Mesenchymal stem cell (in vitro differentiated cells and primary cell): ENCODE results near the gene KRT75.

Experiments
- DNase-seq: peaks from one replicate; pipeline ENCODE4 v3.0.0-alpha.2; 2013
- H2AFZ ChIP-seq: one replicate; pipeline ENCODE4 v1.6.1; 2013; ENCODE audit warnings: low read depth, mild to moderate bottlenecking, control low read depth, inconsistent platforms, low read length, moderate library complexity
- H2AK5ac ChIP-seq: 2 replicates; pipeline ENCODE4 v1.6.1; 2013; ENCODE audit warnings: low read length, moderate library complexity, mild to moderate bottlenecking, inconsistent platforms; ENCODE audit not compliant: severe bottlenecking
- H2BK120ac ChIP-seq: one replicate; pipeline ENCODE4 v1.6.1; 2013; ENCODE audit warnings: low read depth, mild to moderate bottlenecking, inconsistent platforms, low read length, moderate library complexity
- H2BK12ac ChIP-seq, 2 experiments: one replicate each; pipeline ENCODE4 v1.6.1; 2013; ENCODE audit warnings: inconsistent platforms in 2 of 2, low read length in 2 of 2, mild to moderate bottlenecking in 2 of 2, moderate library complexity in 2 of 2, control low read depth in 1 of 2
- H2BK15ac ChIP-seq: one replicate; pipeline ENCODE4 v1.6.1; 2013; ENCODE audit warnings: mild to moderate bottlenecking, low read depth, inconsistent platforms; ENCODE audit not compliant: poor library complexity, severe bottlenecking
- H2BK5ac ChIP-seq: 2 replicates; pipeline ENCODE4 v1.6.1; 2013; ENCODE audit warnings: low read depth, mild to moderate bottlenecking, low read length, control low read depth, inconsistent platforms; ENCODE audit not compliant: poor library complexity, severe bottlenecking
- H3K14ac ChIP-seq, 2 experiments: one replicate each; pipeline ENCODE4 v1.6.1; 2013; ENCODE audit warnings: inconsistent platforms in 2 of 2, low read length in 2 of 2, control low read depth in 1 of 2, mild to moderate bottlenecking in 1 of 2, moderate library complexity in 1 of 2
- H3K18ac ChIP-seq, 2 experiments: one replicate each; pipeline ENCODE4 v1.6.1; 2013; ENCODE audit warnings: inconsistent platforms in 2 of 2, low read length in 2 of 2, control low read depth in 1 of 2, low read depth in 1 of 2, mild to moderate bottlenecking in 1 of 2
- H3K23ac ChIP-seq, 2 experiments: one replicate each; pipeline ENCODE4 v1.6.1; 2013; ENCODE audit warnings: inconsistent platforms in 2 of 2, low read length in 2 of 2, mild to moderate bottlenecking in 2 of 2, moderate library complexity in 2 of 2, control low read depth in 1 of 2
- H3K27ac ChIP-seq: 2 replicates; pipeline ENCODE4 v1.5.1; 2013; ENCODE audit warnings: mild to moderate bottlenecking, moderate library complexity, low read length, control low read depth, inconsistent platforms; ENCODE audit not compliant: poor library complexity, severe bottlenecking
- H3K27me3 ChIP-seq, 2 experiments: 2 replicates each; pipeline versions ENCODE4 v1.6.1 to v1.7.0; 2013; ENCODE audit warnings: low read length in 2 of 2, mild to moderate bottlenecking in 2 of 2, moderate library complexity in 2 of 2, control low read depth in 1 of 2, inconsistent platforms in 1 of 2; ENCODE audit not compliant: control insufficient read depth in 1 of 2, insufficient read depth in 1 of 2
- H3K36me3 ChIP-seq, 2 experiments: 2 replicates each; pipeline versions ENCODE4 v1.6.1 to v1.7.0; 2013; ENCODE audit warnings: low read length in 2 of 2, control low read depth in 1 of 2, inconsistent platforms in 1 of 2, low read depth in 1 of 2, mild to moderate bottlenecking in 1 of 2; ENCODE audit not compliant: insufficient read depth in 2 of 2, control insufficient read depth in 1 of 2
- H3K4ac ChIP-seq, 2 experiments: one replicate each; pipeline ENCODE4 v1.6.1; 2013; ENCODE audit warnings: inconsistent platforms in 2 of 2, low read length in 2 of 2, mild to moderate bottlenecking in 2 of 2, moderate library complexity in 2 of 2, control low read depth in 1 of 2, low read depth in 1 of 2
- H3K4me1 ChIP-seq: 2 replicates; pipeline ENCODE4 v1.6.1; 2013; ENCODE audit warnings: low read depth, low read length, control low read depth; ENCODE audit not compliant: control insufficient read depth, insufficient read depth
- H3K4me2 ChIP-seq: 2 replicates; pipeline ENCODE4 v1.6.1; 2013; ENCODE audit warnings: low read length, mild to moderate bottlenecking, inconsistent platforms; ENCODE audit not compliant: poor library complexity, severe bottlenecking
- H3K4me3 ChIP-seq, 2 experiments: 2 replicates each; pipeline versions ENCODE4 v1.5.1 to v1.7.0; 2013; ENCODE audit warnings: low read length in 2 of 2, mild to moderate bottlenecking in 2 of 2, control low read depth in 1 of 2, low read depth in 1 of 2; ENCODE audit not compliant: insufficient read depth in 1 of 2
- H3K79me1 ChIP-seq: replicated peaks from 2 replicates; pipeline ENCODE4 v1.6.1; 2013; ENCODE audit warnings: mild to moderate bottlenecking, control low read depth, low read length, inconsistent platforms; ENCODE audit not compliant: poor library complexity, severe bottlenecking
- H3K9ac ChIP-seq: 2 replicates; pipeline ENCODE4 v1.7.0; 2013; ENCODE audit warnings: mild to moderate bottlenecking, low read length, moderate library complexity
- H3K9me3 ChIP-seq: 2 replicates; pipeline ENCODE4 v1.7.0; 2013; ENCODE audit warnings: mild to moderate bottlenecking, low read length; ENCODE audit not compliant: control insufficient read depth
- H4K8ac ChIP-seq: one replicate; pipeline ENCODE4 v1.6.1; 2013; ENCODE audit warnings: inconsistent platforms, mild to moderate bottlenecking, low read length, moderate library complexity
- H4K91ac ChIP-seq: one replicate; pipeline ENCODE4 v1.6.1; 2013; ENCODE audit warnings: mild to moderate bottlenecking, low read length, inconsistent platforms
- WGBS: methylation state at CpG from one replicate; pipeline ENCODE4 v1.1.7; 2013; ENCODE audit warnings: mixed read lengths; 5-methylcytosine and 5-hydroxymethylcytosine counted together

Gene KRT75

GRCh38 chr12:52405922-52406385 lies 28.2 kb downstream of the KRT75 start, which contains the start of gene KRT82:
Gene KRT82, minus strand, starts transcription at chr12:52406335. Its CDS starts 58 bp downstream, at chr12:52406277.
- Histone ChIP-seq H4K91ac (no peak within 1 kb of the TSS), H3K9ac (no peak within 1 kb of the TSS), H3K14ac (no peak within 1 kb of the TSS), H2BK5ac (no peak within 1 kb of the TSS), H2AFZ (no peak within 1 kb of the TSS), H3K4ac (no peak within 1 kb of the TSS), H3K4me3 (no peak within 1 kb of the TSS), H3K9me3 (no peaks in the 10 kb centered on the region), H2BK15ac (no peak within 1 kb of the TSS), H3K23ac (peak within 1 kb of the TSS in 1 of 2 experiments; percentile 18), H3K27ac (no peak within 1 kb of the TSS), H3K36me3 (no peaks in the 10 kb centered on the region), H3K4me1 (no peaks in the 10 kb centered on the region), H2BK120ac (no peak within 1 kb of the TSS), H3K79me1 (no peaks in the 10 kb centered on the region), H2AK5ac (no peak within 1 kb of the TSS), H4K8ac (no peak within 1 kb of the TSS), H2BK12ac (no peak within 1 kb of the TSS), H3K27me3 (peaks cover 61 to 72% of the 10 kb centered on the region in 2 experiments), H3K18ac (no peak within 1 kb of the TSS), H3K4me2 (no peak within 1 kb of the TSS)
- DNase-seq, result no peak
- WGBS, result 83% methylated on average over 14 of the region's 14 CpGs

DNA sequence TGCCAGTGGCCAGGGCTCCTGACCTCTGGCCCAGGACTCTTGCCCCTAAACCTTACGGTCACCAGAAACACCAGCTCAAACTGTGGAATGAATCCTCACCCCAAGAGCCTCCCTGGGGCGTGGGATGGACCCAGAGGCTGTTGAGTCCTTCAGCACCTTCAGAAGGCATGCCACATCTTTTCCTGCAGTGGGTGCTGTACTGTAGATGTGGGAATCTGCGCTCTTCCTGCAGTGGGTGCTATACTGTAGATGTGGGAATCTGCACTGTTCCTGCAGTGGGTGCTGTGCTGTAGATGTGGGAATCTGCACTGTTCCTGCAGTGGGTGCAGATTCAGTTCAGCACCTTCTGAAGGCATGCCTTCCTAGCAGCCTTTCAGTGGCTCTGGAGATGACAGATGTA lies 29.2 kb downstream of the KRT75 start:
- Histone ChIP-seq H2BK12ac (no peak overlapping the region), H3K4ac (no peak overlapping the region), H4K91ac (no peak overlapping the region), H3K4me3 (no peak overlapping the region), H3K23ac (peak overlapping the region in 1 of 2 experiments; percentile 18), H3K27me3 (peaks cover 66 to 78% of the 10 kb centered on the region in 2 experiments), H2BK120ac (no peak overlapping the region), H3K36me3 (no peaks in the 10 kb centered on the region), H3K4me1 (no peaks in the 10 kb centered on the region), H3K79me1 (no peaks in the 10 kb centered on the region), H4K8ac (no peak overlapping the region), H3K27ac (no peak overlapping the region), H3K9ac (no peak overlapping the region), H3K9me3 (no peaks in the 10 kb centered on the region), H3K4me2 (no peak overlapping the region), H2AK5ac (no peak overlapping the region), H3K18ac (no peak overlapping the region), H2BK5ac (no peak overlapping the region), H3K14ac (no peak overlapping the region), H2BK15ac (no peak overlapping the region), H2AFZ (no peak overlapping the region)
- WGBS, result 56% methylated on average over 3 of the region's 3 CpGs
- no peak for DNase-seq

DNA sequence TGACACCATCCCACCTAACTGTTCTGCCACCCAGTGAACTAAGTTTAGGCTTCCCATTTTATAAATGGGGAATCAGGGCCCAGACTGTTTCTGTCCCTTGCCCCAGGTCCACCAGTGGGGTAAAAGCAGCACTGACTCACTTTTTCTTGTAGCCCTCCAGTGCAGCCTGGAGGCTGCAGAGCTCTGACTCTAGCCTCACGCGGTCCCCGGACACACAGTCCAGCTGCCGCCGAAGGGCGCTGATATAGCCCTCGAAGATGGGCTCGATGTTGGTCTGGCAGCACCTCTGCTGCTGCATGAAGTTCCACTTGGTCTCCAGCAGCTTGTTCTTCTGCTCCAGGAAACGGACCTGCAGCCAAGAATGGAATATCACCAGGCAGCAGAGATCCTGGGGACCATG lies 30.6 kb downstream of the KRT75 start:
- Histone ChIP-seq H2AK5ac (no peak overlapping the region), H3K14ac (no peak overlapping the region), H4K91ac (no peak overlapping the region), H3K23ac (no peak overlapping the region), H3K79me1 (no peaks in the 10 kb centered on the region), H3K9ac (no peak overlapping the region), H3K36me3 (no peaks in the 10 kb centered on the region), H3K27me3 (peaks cover 72 to 90% of the 10 kb centered on the region in 2 experiments), H4K8ac (no peak overlapping the region), H3K4me1 (no peaks in the 10 kb centered on the region), H2BK120ac (no peak overlapping the region), H2BK15ac (no peak overlapping the region), H3K18ac (no peak overlapping the region), H3K9me3 (no peaks in the 10 kb centered on the region), H2AFZ (no peak overlapping the region), H2BK12ac (no peak overlapping the region), H2BK5ac (no peak overlapping the region), H3K4me3 (no peak overlapping the region), H3K4me2 (no peak overlapping the region), H3K4ac (no peak overlapping the region), H3K27ac (no peak overlapping the region)
- WGBS, result 83% methylated on average over 9 of the region's 9 CpGs
- DNase-seq, result no peak

- no peaks in the 10 kb centered on the region for H3K4me1 ChIP-seq
- H3K9me3 ChIP-seq, result no peaks in the 10 kb centered on the region
- H3K23ac ChIP-seq, result no peak overlapping the region
- no peak overlapping the region for H2AK5ac ChIP-seq
- no peak overlapping the region for H2BK12ac ChIP-seq
- H3K9ac ChIP-seq, result no peak overlapping the region
- no peak overlapping the region for H3K27ac ChIP-seq
- DNase-seq, result no peak
- no peak overlapping the region for H3K14ac ChIP-seq
- no peaks in the 10 kb centered on the region for H3K79me1 ChIP-seq
- no peak overlapping the region for H2BK120ac ChIP-seq
- no peaks in the 10 kb centered on the region for H3K36me3 ChIP-seq
- no peak overlapping the region for H3K4ac ChIP-seq
- no peak overlapping the region for H2AFZ ChIP-seq
- no peak overlapping the region for H3K18ac ChIP-seq
- H3K4me3 ChIP-seq, result no peak overlapping the region
- H4K91ac ChIP-seq, result no peak overlapping the region
- WGBS, result 84% methylated on average over 3 of the region's 3 CpGs
- H2BK15ac ChIP-seq, result no peak overlapping the region
- H4K8ac ChIP-seq, result no peak overlapping the region
- no peak overlapping the region for H2BK5ac ChIP-seq
- peaks cover 68 to 90% of the 10 kb centered on the region in 2 experiments for H3K27me3 ChIP-seq
- H3K4me2 ChIP-seq, result no peak overlapping the region
Measured at GRCh38 chr12:52402873-52403540, 31.2 kb downstream of the KRT75 start.
